ELF-1 (cell line): ENCODE data around the gene LPP.
A peak's percentile ranks its signal among the peaks of the same experiment; 100 is the strongest.

Experiments
- DNase-seq: peaks from one replicate; pipeline ENCODE4 v3.0.0-alpha.2; 2016; ENCODE audit warnings: low read depth, low spot score

The LPP gene

DNA sequence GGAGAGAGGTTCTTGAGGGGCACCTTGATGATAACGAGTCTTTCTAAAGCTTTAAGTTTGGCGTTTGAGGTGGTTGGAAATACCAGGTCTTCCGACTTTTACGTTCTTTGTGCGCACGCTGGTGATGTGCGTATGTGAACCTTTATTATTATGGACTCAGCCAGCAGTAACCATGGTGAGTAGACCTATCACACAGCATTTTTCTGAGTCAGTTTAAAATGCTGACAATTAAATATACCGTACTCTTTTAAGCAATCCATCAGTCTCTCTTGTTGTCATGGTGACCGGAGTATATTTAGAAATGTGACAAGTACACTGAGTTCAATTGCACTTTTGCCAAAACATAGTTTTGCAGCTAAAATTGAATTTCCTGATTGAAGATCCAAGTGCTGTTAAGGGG, 172.2 kb downstream of the LPP start:
- DNase-seq, result no peak

GRCh38 chr3:188326968-188327367, 173.0 kb downstream of the LPP start:
- DNase-seq, result no peak

DNA sequence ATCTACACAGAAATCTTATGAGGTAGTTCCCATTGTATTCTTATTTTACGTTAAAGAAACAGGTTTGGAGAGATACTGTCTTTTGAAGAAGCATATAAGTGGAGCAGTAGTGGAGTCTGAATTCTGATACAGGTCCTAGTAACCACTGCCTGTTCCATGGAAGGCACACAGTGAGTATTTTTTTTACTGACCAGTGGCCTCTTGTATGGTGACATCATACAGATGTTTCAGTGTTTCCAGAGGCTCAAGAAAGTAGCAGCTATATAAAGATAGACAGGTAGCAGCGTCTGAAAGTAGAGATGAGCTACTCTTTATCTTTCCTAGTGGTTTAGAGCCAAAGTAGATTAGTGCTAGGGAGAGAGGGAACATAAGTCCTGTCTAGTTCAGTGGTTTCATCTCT, 173.5 kb downstream of the LPP start:
- DNase-seq, result no peak

- no peak for DNase-seq
Observed at GRCh38 chr3:188330138-188330537, 176.2 kb downstream of the LPP start.

DNA sequence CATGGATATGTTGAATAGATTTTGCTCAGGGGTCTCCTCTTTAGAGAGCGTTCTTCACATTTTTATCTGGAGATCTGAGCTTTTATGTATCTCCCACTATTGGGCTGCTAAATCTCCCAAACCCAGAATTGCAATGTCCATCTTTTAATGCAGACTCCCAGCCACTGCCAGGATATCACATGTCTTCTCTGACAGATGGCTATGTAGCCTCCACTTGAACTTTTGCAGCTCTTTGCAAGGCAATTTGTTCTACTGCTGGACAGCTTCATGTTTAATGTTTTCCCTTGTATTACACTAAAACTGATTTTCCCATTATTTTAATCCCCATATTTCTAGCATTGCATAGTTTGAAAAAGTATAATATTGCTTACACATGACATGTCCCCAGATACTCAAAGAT, 177.2 kb downstream of the LPP start:
- no peak for DNase-seq

GRCh38 chr3:188332085-188332484, 178.1 kb downstream of the LPP start:
- DNase-seq, result no peak

DNA sequence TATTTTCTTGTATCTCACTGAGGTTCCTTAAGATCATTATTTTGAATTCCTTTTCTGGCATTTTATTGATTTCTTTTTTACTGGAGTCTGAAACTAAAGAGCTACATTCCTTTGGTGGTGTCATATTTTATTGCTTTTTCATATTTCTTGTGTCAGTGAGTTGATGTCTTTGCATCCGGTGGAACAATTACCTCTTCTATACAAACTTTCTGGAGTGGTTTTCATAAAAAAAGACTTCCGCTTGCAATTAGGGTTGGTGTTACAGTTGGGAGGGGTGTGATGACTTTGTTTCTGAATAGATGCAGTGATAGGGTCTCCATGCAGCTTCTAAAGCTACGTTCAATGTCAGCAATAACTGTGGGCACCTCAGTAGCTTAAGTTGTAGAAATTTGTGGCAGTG, 181.7 kb downstream of the LPP start:
- DNase-seq, result no peak

- DNase-seq, result no peak
Observed at GRCh38 chr3:188336178-188336577, 182.2 kb downstream of the LPP start.

GRCh38 chr3:188337232-188337631, 183.3 kb downstream of the LPP start:
- no peak for DNase-seq

GRCh38 chr3:188338086-188338485, 184.1 kb downstream of the LPP start:
- DNase-seq, result no peak

- no peak for DNase-seq
Observed at GRCh38 chr3:188339410-188340295, 185.7 kb downstream of the LPP start.

- DNase-seq, result no peak
Observed at GRCh38 chr3:188341501-188341900, 187.5 kb downstream of the LPP start.

GRCh38 chr3:188342991-188343732, 189.2 kb downstream of the LPP start:
- no peak for DNase-seq

DNA sequence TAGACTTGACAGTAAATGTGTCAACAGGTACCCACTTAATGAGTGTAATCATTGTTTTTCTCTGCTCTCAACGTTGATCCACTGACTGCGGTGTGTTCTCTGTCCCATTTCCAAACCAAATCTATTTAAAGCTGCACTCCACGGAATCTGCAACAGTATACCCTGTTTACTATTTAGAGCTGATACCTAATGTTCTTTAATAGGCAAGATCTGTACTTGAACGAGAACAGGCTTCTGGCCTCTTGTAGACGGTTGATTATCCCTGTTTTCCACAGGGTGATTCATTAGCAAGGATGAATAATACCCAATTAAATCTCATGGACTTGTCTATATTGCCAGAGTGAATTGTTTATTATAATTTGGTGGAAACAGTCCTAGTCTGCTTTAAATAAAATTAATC, 189.9 kb downstream of the LPP start:
- DNase-seq, result no peak

DNA sequence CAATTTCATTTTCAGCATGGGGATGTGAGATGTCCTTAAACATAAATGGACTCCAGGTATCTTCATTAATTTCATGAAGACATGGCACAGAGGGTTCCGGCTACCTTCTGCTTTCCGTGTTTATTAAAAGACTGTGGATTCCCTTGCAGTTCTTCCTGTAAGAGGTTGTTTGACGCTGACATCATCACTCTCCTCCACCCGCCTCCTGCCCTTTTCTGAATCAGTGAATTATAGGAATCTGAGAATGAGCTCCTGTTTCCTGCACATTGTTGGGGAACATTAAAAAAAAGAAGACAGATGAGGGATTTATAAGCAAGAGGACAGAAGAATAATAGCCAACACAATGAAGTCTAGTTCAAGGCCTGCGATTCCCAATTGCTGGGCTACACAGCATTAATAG, 191.3 kb downstream of the LPP start:
- no peak for DNase-seq

DNA sequence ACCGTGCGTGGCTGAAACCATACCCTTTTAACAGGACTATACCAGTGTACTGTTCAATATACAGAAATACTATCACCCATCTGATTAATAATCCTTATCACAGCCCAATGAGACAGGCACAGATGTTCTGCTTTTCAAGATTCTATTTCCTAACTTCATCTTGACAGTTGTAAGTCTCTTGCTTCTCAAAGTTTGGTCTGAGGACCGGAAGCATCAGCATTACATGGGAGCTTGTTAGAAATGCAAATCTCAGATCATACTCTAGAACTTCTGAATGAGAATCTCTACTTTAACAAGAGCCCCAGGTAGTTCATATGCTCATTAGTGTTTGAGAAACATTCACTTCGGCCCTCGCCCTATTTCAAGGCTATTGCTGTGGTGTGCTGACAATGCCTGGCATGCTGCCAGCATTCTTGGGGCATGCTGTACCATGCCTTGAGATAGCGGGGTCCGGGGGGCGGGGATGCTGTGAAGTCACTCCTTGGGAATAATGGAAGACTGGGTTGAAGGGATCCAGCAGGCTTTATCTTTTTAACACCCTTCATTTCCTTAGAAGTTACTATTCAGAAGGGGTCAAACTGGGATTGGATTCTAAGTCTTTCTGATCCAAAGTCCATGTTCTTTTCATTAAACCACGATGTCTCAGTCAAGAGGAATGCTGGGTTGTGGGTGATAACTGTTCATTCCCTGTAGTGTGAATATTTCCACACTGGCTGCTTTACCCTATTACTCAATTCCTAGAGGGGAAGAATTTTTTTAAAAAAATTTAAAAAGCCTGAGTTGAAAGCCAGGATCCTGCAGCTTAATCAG, 194.7 kb downstream of the LPP start:
- DNase-seq, result peak; percentile 32

GRCh38 chr3:188349351-188349901, 195.5 kb downstream of the LPP start:
- peak; percentile 25 for DNase-seq

DNA sequence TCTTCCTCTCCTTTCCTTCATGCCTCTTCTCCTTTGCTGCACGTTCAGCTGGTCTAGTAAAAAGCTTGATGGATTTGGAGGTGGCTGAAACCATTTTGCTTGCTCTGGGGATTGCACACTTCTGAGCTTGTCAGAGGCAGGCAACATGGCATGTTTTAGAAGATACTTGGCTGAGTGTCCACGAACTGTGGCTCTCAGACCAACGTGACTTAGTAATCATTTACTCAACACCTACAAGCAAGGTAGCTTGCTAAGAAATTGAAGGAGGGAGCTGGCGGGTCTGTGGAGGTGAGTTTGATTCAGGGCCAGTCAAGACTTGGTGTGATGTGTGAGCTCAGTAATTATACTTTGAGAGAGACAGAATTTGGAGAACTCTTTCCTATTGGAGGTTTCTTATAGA, 196.0 kb downstream of the LPP start:
- no peak for DNase-seq

GRCh38 chr3:188350961-188351360, 197.0 kb downstream of the LPP start:
- no peak for DNase-seq

GRCh38 chr3:188351648-188352047, 197.7 kb downstream of the LPP start:
- DNase-seq, result no peak

DNA sequence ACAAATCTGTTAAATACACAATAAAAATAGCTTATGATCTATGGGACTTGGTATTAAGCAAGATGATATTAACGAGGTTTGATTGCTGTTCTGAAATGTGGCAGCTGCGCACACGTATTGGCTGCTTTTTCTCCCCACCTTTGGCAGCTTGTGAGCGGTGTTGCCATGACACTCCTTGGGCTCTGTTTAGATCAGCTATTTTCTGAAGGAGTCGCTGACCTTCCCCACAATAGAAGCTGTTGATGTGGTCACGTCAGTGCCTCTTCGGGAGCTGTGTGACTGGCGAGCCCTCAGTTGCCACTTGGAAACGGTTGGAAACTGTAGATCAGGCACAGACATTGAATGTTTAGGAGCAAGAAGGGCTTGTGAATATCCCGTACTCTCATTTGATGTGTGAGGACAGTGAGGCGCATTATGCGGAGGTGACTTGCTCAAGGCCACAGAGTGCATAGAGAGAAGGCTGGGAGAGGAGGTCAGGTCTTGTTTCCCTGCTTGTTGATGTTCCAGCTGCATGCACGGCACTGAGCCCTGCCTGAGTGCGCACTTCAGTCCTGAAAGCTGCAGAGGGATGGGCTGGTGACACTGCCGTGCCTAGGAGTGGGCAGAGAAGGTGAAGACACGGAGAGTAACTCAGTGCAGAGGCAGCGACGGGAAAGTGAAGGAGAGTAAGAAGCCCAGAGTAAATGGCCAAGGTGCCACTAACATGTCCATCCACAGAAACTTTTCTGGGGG, 198.4 kb downstream of the LPP start:
- DNase-seq, result no peak
